Measurements from ENCODE around the gene DNAJC4. TPM values are rescaled to one million over a fixed set of nuclear protein-coding genes. Genes with fewer than 3 reads are reported as not detected.

The DNAJC4 gene
- 11.8 and 12.2 TPM in 2 replicates for total RNA-seq

DNA sequence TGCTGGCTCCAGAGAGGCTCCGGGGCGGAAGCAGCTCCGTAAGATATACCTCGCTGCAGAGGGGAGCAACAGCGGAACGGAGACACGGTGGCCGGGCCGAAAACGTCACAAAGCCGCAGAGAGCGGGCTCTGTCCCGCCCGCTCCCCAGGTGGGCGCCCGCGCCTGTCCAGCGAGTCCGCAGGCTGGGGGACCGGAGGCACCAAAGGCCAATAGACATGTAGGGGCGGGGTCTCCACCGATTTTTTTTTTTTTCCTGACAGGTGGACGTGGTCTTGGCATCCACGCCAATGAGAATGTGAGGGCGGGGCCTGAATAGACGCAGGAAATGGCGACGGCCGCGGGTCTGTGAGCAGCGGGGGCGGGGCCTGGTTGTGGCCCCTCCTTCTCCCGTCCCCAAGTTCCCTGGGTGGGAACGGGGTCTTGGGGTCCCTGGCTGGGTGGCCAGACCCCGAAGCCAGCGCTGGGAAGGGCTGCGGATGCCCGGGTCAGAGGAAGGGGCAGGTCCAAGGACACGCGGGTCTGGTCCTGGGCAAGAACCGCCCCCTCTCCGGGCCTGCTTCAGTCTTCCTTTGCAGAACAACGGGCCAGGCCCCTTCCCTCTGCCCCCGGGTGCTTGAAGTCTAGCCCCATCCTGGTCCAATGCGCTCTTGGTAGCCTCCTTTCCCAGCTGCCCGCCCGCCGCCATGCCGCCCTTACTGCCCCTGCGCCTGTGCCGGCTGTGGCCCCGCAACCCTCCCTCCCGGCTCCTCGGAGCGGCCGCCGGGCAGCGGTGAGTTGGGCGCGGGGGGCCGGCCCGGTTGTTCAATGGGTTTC is at the start of gene DNAJC4:
Gene DNAJC4 (plus strand): TSS at position 378 of the 814 bp plus-strand sequence. CDS start 307 bp downstream, at position 685.
- DNase-seq (ENCODE audit: low read depth, low spot score): peak; percentile 60

DNA sequence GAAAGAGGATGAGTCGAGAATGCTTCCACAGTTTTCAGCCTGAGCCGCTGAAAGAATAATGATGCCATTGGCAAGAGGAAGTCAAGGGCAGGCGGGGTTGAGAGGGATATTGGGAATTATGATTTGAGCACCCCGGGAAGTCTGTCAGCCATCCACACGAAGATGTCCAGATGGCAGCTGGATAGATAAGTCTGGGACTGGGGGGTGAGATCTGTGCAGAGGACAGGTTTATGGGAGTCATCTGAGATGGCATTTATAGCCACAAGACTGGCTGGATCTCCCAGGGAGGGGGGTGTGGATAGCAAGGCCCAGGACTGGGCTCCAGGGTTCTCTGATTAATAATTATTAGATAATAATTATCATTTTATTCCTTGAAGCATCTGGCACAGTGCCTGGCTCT is 49.5 kb upstream of the DNAJC4 start:
- no peak for DNase-seq (ENCODE audit: low read depth, low spot score)

- peak; percentile 82 for DNase-seq (ENCODE audit: low read depth, low spot score)
These were observed 48.6 kb upstream of the DNAJC4 start for GRCh38 chr11:64181506-64182411.

DNA sequence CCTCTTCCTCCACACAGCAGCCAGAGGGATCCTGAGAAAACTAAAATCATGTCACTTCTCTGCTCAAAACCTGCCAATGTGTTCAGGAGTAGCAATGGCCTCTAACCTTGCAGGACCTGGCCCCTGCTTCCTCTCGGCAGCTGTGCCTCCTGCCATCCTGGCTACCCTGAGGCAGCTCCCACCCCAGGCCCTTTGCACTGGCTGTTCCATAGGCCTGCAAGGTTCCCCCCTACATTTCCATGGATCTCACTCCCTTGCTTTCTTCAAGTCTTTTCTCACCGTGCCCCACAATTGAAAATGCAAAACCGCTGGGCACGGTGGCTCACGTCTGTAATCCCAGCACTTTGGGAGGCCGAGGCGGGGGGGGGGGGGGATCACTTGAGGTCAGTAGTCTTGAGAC is 46.5 kb upstream of the DNAJC4 start:
- no peak for DNase-seq (ENCODE audit: low read depth, low spot score)

DNA sequence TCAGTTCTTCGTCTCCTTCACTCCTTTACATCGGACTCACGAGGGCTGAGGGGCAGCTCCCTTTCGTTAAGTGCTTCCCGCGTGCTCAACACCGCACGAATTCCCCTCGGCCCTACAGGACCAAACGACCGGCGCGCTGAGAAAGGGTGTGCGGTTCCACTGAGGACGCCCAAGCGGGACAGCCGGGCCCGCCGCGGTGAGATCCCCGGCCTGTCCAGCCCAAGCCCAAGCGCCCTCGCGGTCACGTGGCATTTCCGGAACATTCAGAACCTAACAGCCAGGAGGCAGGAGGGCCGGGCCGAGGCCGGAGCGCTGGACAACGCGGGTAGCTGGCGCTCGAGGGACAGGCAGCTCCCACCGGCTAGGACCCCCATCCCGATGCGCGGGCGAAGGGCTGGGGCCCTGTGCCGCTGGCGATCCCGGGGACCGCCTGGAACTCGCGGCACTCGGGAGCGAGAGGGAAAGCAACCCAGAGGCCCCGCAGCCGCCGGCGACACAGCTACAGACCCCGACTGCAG is 45.1 kb upstream of the DNAJC4 start:
- DNase-seq (ENCODE audit: low read depth, low spot score): peak; percentile 64

- peak; percentile 100 for DNase-seq (ENCODE audit: low read depth, low spot score)
These were observed 44.5 kb upstream of the DNAJC4 start, which contains the start of gene STIP1 for GRCh38 chr11:64185693-64186491. Gene STIP1 (plus strand): TSS chr11:64186171. CDS start chr11:64186262, 91 bp downstream.

DNA sequence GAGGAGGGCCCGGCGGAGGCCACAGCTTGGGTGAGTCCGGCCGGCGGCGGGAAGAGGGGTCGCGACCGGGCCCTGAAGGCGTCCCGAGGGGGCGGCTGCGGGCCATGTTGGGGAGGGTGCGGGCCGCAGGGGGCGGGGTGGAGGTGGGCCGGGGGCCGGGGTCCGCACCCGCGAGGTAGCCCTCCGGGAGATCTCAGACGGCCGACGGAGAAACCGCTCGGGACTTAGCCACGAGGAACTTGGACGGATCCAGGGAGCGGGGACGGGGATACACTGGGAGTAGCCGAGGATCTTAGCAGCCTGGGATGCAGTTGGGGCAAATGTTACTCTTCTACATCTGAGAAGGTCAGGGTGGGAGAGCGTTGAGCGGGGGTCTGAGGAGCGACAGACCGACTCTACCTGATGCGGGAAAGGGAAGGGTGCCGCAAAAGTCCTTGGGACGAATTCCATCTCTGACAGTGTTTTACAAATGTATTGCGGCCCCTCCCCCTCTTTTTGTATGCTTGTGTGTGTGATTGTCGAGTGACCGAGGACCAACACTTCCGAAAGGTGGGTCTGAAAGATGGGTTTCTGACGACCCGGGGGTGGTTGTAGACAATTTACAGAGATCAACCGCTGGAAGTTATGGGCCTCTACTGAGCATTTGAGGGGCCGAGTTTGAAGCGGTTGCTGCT is 43.7 kb upstream of the DNAJC4 start:
- DNase-seq (ENCODE audit: low read depth, low spot score): no peak

- no peak for DNase-seq (ENCODE audit: low read depth, low spot score)
These were observed 37.9 kb upstream of the DNAJC4 start for GRCh38 chr11:64192434-64192833.

GRCh38 chr11:64196626-64197025 is 33.7 kb upstream of the DNAJC4 start:
- no peak for DNase-seq (ENCODE audit: low read depth, low spot score)

DNA sequence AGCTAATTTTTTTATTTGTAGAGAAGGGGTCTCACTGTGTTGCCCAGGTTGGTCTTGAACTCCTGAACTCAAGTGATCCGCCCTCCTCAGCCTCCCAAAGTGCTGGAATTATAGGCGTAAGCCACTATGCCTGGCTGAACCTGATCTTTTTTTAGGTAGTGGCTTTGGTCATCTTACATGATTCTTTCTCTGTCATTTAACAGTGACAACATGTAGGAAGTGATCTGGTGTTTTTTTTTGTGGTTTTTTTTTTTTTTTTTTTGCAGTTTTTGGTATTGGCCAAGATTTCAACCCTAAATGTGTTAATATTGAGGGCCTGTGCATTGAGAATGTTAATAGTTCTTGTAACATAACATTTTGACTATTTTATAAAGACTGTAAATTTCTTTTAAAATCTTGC is 31.8 kb upstream of the DNAJC4 start:
- DNase-seq (ENCODE audit: low read depth, low spot score): no peak

DNA sequence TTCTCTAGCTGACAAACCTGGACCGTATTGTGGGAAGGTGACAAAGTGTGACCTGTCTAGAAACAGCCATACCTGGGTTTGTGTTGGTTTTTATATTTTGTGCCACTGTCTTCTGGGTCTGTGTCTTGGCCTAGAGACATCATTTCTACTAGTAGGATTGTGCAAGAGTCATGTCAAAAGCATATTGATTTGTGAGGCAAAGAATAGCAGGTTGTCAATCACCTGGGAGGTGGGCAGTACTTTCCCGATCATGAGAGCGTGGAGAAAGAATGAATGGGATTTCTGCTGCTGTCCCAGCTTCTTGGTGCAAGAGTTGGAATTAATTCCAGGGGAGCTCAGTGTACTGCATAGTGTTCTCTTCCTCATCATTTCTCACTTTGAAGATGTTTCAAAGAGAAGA is 28.8 kb upstream of the DNAJC4 start:
- DNase-seq (ENCODE audit: low read depth, low spot score): no peak

DNA sequence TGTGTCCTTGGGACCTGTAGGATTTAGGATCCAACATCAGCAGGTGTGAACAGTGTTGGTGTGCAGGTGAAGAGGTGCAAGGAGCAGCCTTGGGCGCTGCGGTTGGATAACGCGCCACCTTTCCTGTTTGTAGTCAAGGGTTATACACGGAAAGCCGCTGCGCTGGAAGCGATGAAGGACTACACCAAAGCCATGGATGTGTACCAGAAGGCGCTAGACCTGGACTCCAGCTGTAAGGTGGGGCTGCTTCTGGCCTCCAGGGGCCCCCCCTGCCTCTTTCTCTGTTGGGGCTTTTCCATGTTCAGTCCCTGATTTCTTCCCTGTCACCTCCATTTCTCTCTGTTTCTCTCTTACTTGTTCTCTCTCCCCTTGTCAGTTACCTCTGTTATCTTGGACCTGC is 27.4 kb upstream of the DNAJC4 start:
- DNase-seq (ENCODE audit: low read depth, low spot score): no peak

GRCh38 chr11:64203421-64204079 is 26.8 kb upstream of the DNAJC4 start:
- DNase-seq (ENCODE audit: low read depth, low spot score): no peak

GRCh38 chr11:64204080-64204440 is 26.3 kb upstream of the DNAJC4 start:
- DNase-seq (ENCODE audit: low read depth, low spot score): no peak

- DNase-seq (ENCODE audit: low read depth, low spot score): peak; percentile 84
These were observed 25.8 kb upstream of the DNAJC4 start for GRCh38 chr11:64204464-64204989.

DNA sequence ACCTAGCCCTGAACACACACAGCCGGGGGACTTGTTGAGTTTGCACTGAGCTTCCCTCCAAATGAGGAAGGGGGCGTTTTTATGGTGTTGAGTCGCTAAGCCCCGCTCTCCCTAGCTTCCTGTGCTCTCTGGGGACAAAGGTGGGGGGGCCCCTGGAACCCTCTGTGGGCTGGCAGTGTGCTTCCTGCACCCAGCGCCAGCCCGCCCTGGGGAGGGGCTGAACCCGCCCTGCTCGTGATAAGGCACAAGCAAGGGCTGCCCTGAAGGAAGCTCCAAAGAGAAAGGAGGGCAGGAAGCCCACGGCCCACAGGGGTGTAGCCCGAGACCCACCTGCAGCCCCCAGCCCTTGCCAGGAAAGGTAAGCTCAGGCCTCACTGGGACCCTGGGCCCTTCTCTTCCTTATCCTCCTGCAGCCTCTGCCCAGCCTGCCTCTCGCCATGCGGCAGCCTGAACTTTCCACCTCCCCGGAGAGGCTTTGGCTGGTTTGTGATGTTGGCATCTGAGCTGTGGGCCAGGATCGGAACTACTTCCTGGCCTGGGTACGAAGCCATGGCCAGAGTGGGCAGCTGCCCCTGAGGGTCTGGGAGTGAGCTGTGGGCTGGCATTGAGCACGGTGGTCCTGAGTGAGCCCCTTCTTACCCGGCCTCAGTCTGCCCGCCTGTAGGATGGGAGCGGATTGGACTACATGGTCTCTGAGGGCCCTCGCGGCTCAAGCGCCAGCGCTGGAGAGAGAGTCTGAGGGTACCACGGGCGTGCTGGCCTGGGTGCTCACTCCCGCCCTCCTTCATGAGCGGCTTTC is 23.7 kb upstream of the DNAJC4 start, which contains the start of gene FERMT3:
Gene FERMT3 (plus strand): TSS at position 265 of the 799 bp plus-strand sequence. CDS start 644 bp downstream, outside the sequence.
- no peak for DNase-seq (ENCODE audit: low read depth, low spot score)

- DNase-seq (ENCODE audit: low read depth, low spot score): no peak
These were observed 22.9 kb upstream of the DNAJC4 start for GRCh38 chr11:64207256-64208085.

Data from pulmonary artery endothelial cell (primary cell).